Measurements from ENCODE around the gene MRPS26.
"Not testable (repeated sequence)": the region's sequence is repeated elsewhere in the genome, so short reads cannot be mapped to it uniquely, and the experiment has no call there.

MRPS26 gene

GRCh38 chr20:3071610-3072529 is 26.0 kb downstream of the MRPS26 start, which contains the start of gene OXT:
TSS of gene OXT (plus strand) at chr20:3071620. CDS start at chr20:3071656, 36 bp downstream.
- POLR2A ChIA-PET, result no interaction called here
- H3K4me3 ChIP-seq (ENCODE audit: low read depth, low read length), result peak within 1 kb of the TSS; percentile 53

GRCh38 chr20:3072530-3073250 is 26.8 kb downstream of the MRPS26 start:
- ChIA-PET POLR2A (no interaction called here), CTCF (interaction anchor here (1.0 to 11.0 kb wide), 2 partner anchors 10 to 20 kb away, joined by 3 to 86 read pairs; no protein-coding TSS in a partner anchor)
- DNase-seq (ENCODE audit: low read depth, low spot score), result no peak
- H3K4me3 ChIP-seq (ENCODE audit: low read depth, low read length), result 0 out of 2 replicates have a peak overlapping the region, but pooled peaks have one; percentile 53
- TF ChIP-seq, protein P1, sequence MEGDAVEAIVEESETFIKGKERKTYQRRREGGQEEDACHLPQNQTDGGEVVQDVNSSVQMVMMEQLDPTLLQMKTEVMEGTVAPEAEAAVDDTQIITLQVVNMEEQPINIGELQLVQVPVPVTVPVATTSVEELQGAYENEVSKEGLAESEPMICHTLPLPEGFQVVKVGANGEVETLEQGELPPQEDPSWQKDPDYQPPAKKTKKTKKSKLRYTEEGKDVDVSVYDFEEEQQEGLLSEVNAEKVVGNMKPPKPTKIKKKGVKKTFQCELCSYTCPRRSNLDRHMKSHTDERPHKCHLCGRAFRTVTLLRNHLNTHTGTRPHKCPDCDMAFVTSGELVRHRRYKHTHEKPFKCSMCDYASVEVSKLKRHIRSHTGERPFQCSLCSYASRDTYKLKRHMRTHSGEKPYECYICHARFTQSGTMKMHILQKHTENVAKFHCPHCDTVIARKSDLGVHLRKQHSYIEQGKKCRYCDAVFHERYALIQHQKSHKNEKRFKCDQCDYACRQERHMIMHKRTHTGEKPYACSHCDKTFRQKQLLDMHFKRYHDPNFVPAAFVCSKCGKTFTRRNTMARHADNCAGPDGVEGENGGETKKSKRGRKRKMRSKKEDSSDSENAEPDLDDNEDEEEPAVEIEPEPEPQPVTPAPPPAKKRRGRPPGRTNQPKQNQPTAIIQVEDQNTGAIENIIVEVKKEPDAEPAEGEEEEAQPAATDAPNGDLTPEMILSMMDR (IDR thresholded peaks at IDR 0.05; ENCODE audit: insufficient read depth, low read length, missing control alignments), result no peak

More at GRCh38 chr20:3071610-3072529, 26.0 kb downstream of the MRPS26 start, which contains the start of gene OXT:
- CTCF ChIA-PET, result interaction anchor here (11.0 kb wide), 1 partner anchor 19 kb away, joined by 86 read pairs; no protein-coding TSS in a partner anchor
- TF ChIP-seq, protein P1 (IDR thresholded peaks at IDR 0.05; ENCODE audit: insufficient read depth, low read length, missing control alignments), result no peak
- no peak for DNase-seq (ENCODE audit: low read depth, low spot score)

DNA sequence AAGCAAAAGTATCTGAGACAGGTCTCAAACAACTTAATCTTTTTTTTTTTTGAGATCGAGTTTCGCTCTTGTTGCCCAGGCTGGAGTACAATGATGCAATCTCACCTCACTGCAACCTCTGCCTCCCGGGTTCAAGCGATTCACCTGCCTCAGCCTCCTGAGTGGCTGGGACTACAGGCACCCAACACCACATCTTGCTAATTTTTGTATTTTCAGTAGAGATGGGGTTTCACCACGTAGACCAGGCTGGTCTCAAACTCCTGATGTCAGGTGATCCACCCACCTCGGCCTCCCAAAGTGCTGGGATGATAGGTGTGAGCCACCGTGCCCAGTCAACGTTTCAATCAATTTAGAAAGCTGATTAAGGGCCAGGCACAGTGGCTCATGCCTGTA is 27.4 kb downstream of the MRPS26 start:
- POLR2A ChIA-PET; H3K4me3 ChIP-seq (ENCODE audit: low read depth, low read length); DNase-seq (ENCODE audit: low read depth, low spot score): not testable (repeated sequence)
- CTCF ChIA-PET, result interaction anchor here (1.0 to 11.0 kb wide), 2 partner anchors 10 to 21 kb away, joined by 3 to 86 read pairs; no protein-coding TSS in a partner anchor

- no peak overlapping the region for H3K4me3 ChIP-seq (ENCODE audit: low read depth, low read length)
- TF ChIP-seq, protein P1 (IDR thresholded peaks at IDR 0.05; ENCODE audit: insufficient read depth, low read length, missing control alignments), result no peak
- ChIA-PET CTCF (interaction anchor here (1.2 to 11.0 kb wide), 3 partner anchors 17 to 22 kb away, joined by 3 to 86 read pairs (median 3); no protein-coding TSS in a partner anchor), POLR2A (no interaction called here)
- no peak for DNase-seq (ENCODE audit: low read depth, low spot score)
Observed at GRCh38 chr20:3074812-3075211, 29.0 kb downstream of the MRPS26 start.

DNA sequence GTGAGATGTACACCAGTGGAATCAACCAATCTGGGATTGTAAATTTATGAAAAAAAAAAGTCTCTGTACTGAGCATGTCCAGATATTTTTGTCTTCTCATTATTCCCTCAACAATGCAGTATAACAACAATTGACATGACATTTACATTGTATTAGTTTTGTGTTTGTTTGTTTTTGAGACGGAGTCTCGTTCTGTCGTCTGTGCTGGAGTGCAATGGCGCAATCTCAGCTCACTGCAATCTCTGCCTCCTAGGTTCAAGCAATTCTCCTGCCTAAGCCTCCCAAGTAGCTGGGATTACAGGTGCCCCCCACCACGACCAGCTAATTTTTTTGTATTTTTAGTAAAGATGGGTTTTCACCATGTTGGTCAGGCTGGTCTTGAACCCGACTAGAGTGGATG is 29.5 kb downstream of the MRPS26 start:
- H3K4me3 ChIP-seq (ENCODE audit: low read depth, low read length); POLR2A ChIA-PET; DNase-seq (ENCODE audit: low read depth, low spot score): not testable (repeated sequence)
- CTCF ChIA-PET, result interaction anchor here (1.2 to 11.0 kb wide), 3 partner anchors 17 to 23 kb away, joined by 3 to 86 read pairs (median 3); no protein-coding TSS in a partner anchor

- no peak overlapping the region for H3K4me3 ChIP-seq (ENCODE audit: low read depth, low read length)
- CTCF ChIA-PET, result interaction anchor here (1.0 to 1.5 kb wide), 9 partner anchors 9 to 28 kb away, joined by 3 to 28 read pairs (median 5); no protein-coding TSS in a partner anchor
- POLR2A ChIA-PET, result no interaction called here
- TF ChIP-seq, protein P1 (IDR thresholded peaks at IDR 0.05; ENCODE audit: insufficient read depth, low read length, missing control alignments), result no peak
- DNase-seq (ENCODE audit: low read depth, low spot score), result no peak
Observed at GRCh38 chr20:3077618-3078134, 31.8 kb downstream of the MRPS26 start.
